Measurements from ENCODE around the gene OR4F6.

OR4F6 gene

GRCh38 chr15:101805605-101806345, 2.5 kb downstream of the OR4F6 start:
- no peak for DNase-seq

GRCh38 chr15:101807345-101807945, 4.1 kb downstream of the OR4F6 start:
- no peak for DNase-seq

GRCh38 chr15:101808201-101808600, 4.9 kb downstream of the OR4F6 start:
- no peak for DNase-seq

- no peak for DNase-seq
Observed at GRCh38 chr15:101810456-101810855, 7.1 kb downstream of the OR4F6 start.

- no peak for DNase-seq
Observed at GRCh38 chr15:101810876-101811275, 7.6 kb downstream of the OR4F6 start.

- no peak for DNase-seq
Observed at GRCh38 chr15:101811902-101812301, 8.6 kb downstream of the OR4F6 start, which contains the start of gene OR4F15. Gene OR4F15 (plus strand): TSS chr15:101812202. CDS start chr15:101818187, 5,985 bp downstream.

GRCh38 chr15:101813803-101814534, 10.7 kb downstream of the OR4F6 start:
- no peak for DNase-seq

- no peak for DNase-seq
Observed at GRCh38 chr15:101820781-101821180, 17.5 kb downstream of the OR4F6 start.

- DNase-seq: no peak
Observed at GRCh38 chr15:101827257-101827656, 23.9 kb downstream of the OR4F6 start.

GRCh38 chr15:101828774-101829173, 25.5 kb downstream of the OR4F6 start:
- no peak for DNase-seq

GRCh38 chr15:101841656-101842055, 38.3 kb downstream of the OR4F6 start:
- no peak for DNase-seq

GRCh38 chr15:101844916-101845315, 41.6 kb downstream of the OR4F6 start:
- DNase-seq: no peak

GRCh38 chr15:101852356-101852755, 49.0 kb downstream of the OR4F6 start:
- no peak for DNase-seq
